Cerebellar nuclear complex (tissue), 1 donor: ENCODE measurements around the gene CENPP.
A peak's percentile ranks its signal among the peaks of the same experiment; 100 is the strongest.

Source experiments
- DNase-seq, 2 experiments: peaks; one replicate each; lab custom pipeline; 2025; lab: John Stamatoyannopoulos, UW

The CENPP gene

DNA sequence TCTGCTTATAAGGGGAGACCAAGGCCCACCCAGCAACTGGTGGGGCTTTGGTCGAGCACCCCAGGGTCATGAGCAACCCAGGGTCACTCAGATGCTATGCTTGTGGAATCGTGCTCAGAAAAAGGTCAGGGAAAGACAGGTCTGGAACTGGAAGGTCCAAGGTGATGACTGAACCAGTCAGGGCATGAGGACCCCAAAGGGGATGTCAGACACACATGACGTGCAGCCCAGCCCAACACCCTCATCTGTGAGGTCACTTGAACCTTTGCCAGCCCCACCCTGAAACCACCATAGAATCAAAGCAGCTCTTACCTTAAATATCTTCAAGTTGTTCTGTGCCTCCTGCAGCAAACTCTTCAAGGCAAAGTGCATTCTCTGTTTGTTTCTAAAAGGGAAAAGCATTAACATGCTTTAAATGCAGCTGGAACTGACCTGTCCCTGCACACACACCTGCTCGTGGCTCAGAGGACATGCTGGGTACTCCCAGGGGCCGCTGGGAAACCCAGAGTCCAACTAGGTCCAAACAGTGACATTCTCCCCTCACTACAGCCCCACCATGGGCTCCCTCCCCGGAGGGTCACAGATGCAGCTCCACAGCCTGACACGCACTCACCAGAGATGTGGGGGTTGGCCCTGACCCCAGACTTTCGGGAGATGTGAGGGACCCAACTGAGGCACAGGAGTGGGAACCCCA lies 314.8 kb downstream of the CENPP start:
- no peak for DNase-seq

DNA sequence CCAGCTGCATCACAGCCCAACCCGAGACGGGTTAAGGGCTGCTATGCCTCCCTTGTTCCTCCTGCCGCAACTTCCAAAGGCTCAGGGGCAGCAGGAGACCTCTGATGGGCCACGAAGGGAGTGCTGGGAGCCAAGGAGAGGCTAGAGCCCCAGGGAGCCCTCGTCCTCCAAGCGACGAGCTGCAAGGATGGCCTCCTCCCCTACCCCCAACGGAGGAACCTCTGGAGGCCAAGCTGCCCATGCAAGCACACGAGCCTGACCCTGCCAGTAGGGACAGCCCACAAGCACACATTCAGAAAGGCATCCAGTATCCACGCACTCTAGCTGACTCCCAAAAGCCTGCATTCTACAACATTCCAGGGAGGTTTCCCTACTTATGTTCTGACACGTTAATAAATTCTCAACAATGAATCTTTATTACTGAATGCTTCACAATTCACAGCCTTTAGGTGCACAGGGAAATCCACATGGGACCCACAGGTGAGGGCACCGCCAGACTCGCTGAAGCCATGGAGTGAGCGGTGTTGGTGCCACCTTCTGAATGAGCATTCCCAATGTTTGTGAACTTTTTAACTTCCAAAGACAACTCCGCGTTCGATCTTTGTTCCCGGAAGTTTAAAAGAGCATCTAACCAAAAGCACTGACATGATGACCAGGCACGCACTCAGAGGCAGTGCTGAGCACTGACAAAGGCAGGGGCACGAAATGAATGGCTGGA lies 315.5 kb downstream of the CENPP start:
- DNase-seq, result no peak

DNA sequence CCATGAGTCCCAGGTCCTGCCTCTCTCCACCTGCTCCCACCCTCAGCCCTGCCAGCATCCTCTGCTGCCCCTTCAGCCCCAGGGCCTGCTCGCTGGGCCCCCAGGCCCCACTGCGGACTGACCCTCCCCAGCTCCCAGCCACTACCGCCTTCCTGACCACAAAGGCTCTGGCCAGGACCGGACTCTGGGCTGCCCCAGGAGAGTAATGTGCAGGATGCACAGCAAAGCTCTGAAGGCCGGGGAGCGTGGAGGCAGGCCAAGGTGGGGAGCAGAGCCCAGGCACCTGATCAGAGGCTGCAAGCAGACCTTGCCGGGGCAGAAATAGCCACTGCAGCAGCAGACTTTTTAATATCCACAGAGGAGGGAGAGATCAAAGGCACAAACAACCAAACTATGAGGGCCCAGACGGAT lies 316.3 kb downstream of the CENPP start:
- DNase-seq, result no peak

- DNase-seq, result no peak
Observed at GRCh38 chr9:92642564-92642963, 316.8 kb downstream of the CENPP start.

- no peak for DNase-seq
Observed at GRCh38 chr9:92644278-92644677, 318.5 kb downstream of the CENPP start.

- no peak for DNase-seq
Observed at GRCh38 chr9:92645041-92645440, 319.3 kb downstream of the CENPP start.

- no peak for DNase-seq
Observed at GRCh38 chr9:92647671-92648473, 322.1 kb downstream of the CENPP start.

- no peak for DNase-seq
Observed at GRCh38 chr9:92648474-92648971, 322.8 kb downstream of the CENPP start.

GRCh38 chr9:92649007-92649406 lies 323.3 kb downstream of the CENPP start:
- DNase-seq, result no peak

DNA sequence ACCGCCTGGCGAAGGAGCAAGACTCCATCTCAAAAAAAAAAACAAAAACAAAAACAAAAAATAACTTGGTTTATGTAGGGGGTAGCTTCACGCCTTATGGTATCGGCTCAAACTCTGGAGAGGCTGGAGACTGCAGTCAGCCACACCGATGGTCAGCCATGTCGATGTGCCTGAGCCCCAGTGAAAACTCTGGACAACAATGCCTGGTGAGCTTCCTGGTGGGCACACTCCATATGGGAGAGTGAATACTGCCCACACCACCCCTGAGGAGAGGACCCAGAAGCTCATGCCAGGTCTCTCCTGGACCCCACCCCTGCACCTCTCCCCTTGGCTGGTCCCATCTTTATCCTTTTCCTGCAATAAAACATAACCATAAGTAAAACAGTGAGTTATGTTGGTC lies 324.5 kb downstream of the CENPP start:
- no peak for DNase-seq

DNA sequence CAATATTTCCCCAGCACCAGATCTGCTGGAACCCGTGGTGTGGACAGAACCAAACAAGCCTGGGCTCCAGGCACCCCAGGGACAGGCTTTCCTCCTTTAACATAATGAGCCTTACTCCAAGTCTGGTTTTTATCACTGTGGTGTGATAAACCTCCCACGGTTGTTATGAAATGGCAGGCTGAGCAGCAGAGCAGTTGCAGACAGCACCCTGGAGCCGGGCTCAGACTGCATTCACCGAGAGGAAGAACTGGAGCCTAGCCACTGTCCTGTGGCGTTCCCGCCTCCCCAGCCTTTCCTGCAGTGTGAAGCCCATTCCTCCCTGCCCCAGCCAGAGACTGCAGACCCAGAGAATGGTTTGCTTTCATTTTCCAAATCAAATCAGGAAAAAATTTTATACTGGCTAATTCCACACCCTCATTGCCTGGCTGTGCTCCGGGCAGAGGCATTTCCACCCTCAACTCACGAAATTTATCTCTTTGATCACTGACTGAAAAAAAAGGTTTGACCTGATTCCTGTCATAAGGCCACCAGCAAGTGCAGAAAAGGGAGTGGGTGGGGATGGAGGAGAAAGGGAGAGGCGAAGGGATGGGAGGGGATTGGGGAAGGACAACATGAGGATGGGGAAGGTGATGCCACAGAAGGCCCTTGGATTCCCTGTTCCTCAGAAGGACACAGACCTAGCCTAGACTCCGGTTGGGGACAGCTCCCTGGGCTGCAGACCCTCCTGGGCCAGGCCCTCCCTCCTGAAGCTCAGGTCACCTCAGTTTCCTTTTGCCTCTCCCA lies 325.3 kb downstream of the CENPP start:
- no peak for DNase-seq

- no peak for DNase-seq
Observed at GRCh38 chr9:92652461-92652860, 326.7 kb downstream of the CENPP start.

DNA sequence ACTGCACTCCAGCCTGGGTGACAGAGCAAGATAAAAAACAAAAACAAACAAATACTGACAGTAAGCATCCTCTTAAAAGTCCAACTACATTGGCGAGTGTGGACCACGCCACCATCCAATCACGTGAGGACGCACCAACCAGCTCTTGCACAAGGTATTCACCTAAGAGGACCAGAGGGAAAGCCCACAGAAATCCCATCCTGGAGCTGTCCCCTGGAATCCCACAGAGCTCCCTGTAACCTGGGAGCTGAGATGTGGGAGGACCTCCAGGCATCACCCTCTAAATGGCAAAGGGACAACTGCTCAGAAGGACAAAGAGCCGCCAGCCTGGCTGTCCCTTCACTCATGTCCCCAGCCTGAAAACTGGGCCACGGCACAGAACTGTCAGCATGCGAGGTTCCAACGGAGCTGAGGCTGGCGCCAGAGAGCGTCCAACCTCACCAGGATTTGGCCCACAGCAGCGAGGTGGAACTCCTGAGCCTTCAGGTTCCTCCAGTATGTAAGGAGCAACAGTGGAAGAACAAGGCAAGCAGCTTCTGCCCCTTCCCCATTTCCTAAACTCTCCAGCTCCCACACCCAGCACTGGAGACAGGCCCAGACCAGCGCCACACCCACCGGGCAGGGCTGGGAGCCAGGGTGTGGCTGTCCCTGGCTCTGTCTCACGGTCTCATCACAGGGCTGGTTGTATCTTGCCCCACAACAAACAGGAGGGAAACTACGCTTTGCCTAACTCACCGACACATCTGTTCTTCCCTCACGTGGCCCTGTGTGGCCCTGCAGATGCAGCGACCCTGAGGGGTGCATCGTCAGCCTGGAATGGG lies 328.9 kb downstream of the CENPP start:
- peak in 1 of 2 experiments; percentile 54 for DNase-seq

- no peak for DNase-seq
Observed at GRCh38 chr9:92655366-92655765, 329.6 kb downstream of the CENPP start.

- no peak for DNase-seq
Observed at GRCh38 chr9:92655896-92656536, 330.3 kb downstream of the CENPP start.

DNA sequence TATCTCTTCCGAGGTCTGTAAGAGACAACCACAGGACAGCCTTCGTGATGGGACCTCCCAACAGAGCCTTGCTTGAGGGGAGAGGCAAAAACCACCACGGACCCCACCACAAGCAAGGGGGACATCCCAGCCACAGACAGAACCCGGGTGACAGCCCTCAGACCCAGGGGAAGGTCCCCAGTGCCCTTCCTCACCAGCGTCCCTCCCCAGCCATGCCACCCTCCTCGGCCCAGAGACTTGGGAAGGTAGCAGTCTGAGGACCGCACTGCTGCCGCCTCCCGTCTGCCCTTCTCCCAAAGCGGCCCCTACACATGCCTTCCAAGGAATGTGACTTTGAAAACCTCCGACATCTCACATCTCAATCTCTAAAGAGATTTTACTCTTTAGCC lies 330.8 kb downstream of the CENPP start:
- DNase-seq, result no peak

GRCh38 chr9:92657296-92658094 lies 331.7 kb downstream of the CENPP start:
- no peak for DNase-seq

GRCh38 chr9:92658176-92658575 lies 332.4 kb downstream of the CENPP start:
- DNase-seq, result no peak

DNA sequence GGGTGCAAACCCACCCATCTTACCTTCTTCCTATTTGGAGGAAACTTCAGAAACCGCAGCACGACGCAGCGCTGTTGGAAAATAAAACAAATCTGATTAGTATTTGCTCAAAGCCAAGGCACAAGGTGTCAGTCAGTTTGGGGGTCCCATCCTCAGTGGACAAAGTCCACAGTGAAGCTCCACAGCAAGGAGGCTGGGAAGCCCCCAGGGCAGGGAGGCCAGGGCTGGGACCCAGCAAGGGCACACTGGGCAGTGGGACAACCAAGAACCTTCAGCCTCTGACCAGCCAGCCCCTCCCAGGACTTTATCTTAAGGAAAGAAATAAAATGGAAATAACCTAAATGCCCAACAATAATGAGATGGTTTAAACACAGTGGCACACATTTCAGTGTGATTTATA lies 332.9 kb downstream of the CENPP start:
- DNase-seq, result no peak

DNA sequence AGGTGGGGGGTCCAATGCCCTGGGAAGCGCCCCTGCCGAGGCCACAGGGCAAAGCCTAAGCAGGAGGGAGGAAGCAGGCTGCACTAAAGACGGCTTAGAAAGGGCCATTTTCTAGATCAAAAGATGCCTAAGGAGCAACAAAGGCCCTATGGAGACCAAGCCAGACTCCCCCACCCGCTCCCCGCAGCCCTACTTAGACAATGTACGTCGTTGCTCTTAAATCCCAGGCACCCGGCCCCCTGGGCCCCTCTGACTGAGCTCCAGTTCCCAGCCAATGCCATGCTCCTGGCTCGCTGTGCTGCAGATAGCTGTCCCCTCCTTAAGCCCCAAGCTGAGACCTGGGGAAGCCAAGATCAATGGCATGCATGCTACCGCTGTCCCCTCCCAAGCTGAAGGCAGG lies 333.8 kb downstream of the CENPP start:
- no peak for DNase-seq
